Bronchial epithelial cell (primary cell): ENCODE data around the gene JAZF1. TPM values are rescaled to one million over a fixed set of nuclear protein-coding genes. Genes with fewer than 3 reads are reported as not detected.

Source experiments
- DNase-seq: peaks from one replicate; pipeline ENCODE4 v3.0.0-alpha.2; 2010; ENCODE audit warnings: low read depth
- FAIRE-seq: peaks from 2 replicates; lab custom pipeline; 2011; peaks lifted over from hg19 to GRCh38; lab: Jason Lieb, UNC
- H3K27me3 ChIP-seq: 2 replicates; pipeline ENCODE4 v1.5.1; 2011; ENCODE audit warnings: low read length; ENCODE audit not compliant: control insufficient read depth, insufficient read depth
- H3K36me3 ChIP-seq: 2 replicates; pipeline ENCODE4 v1.5.1; 2011; ENCODE audit warnings: low read length; ENCODE audit not compliant: control insufficient read depth, insufficient read depth
- H3K4me3 ChIP-seq: 2 replicates; pipeline ENCODE4 v1.5.1; 2011; ENCODE audit warnings: mild to moderate bottlenecking, low read depth, low read length, control low read depth
- total RNA-seq: library from RNA; depleted of rRNA; stranded (reverse); fragments of >200 nt; gene quantifications from 2 replicates; pipeline ENCODE4 v1.2.1, GENCODE V29; 2014
- TF ChIP-seq, protein P1 (sequence below): IDR thresholded peaks from 2 replicates; pipeline ENCODE4 v1.5.1; 2011; ENCODE audit warnings: mild to moderate bottlenecking, moderate library complexity, low read length, control low read depth, inconsistent platforms; ENCODE audit not compliant: insufficient read depth, severe bottlenecking

JAZF1 gene
- total RNA-seq, 1 donor from 2014 or later, result 1.1 TPM

DNA sequence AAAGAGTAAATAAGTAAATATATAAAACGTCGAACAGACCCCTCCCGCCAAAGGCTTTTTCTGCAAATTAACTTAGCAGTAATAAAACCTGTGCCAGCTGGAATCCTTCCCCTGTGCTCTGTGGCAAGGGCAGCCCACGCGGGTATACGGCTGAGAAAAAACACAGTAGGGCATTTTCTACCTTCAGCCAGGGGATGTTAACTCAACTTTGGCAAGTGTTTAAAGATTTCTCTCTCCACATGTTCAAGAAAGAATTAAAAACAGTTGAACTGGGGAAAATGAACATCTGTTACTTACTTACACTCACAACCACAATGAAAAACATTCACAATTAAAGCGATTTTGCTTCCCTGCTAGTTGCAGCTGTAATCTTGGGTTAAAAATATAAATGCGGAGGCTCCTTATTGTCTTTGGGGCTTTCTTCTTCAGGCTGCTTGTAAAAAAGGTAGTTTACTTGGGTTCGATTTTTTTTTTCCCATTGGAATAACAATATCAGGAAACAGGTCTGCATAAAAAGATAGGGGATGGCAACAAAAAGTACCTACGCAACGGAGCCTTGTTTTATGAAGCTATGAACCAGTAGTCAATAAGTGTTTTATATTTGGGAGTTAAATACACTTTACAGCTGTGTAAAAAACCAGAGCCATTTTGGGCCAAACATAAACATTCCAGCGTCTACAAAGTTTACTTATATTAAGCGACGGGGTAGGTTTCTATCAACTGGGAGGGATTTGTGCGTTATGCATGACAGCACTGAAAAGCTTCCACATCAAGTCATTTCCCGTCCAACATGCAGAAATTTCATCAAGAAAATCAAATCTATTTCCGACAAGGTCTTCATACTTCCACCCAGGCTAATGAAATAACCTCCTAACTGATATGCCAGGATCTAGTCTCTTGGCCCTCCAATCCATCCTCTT lies 308.0 kb downstream of the JAZF1 start:
- H3K36me3 ChIP-seq, result no peaks in the 10 kb centered on the region
- no peak for FAIRE-seq
- DNase-seq, result no peak
- H3K27me3 ChIP-seq, result no peaks in the 10 kb centered on the region
- H3K4me3 ChIP-seq, result no peak overlapping the region
- TF ChIP-seq, protein P1, sequence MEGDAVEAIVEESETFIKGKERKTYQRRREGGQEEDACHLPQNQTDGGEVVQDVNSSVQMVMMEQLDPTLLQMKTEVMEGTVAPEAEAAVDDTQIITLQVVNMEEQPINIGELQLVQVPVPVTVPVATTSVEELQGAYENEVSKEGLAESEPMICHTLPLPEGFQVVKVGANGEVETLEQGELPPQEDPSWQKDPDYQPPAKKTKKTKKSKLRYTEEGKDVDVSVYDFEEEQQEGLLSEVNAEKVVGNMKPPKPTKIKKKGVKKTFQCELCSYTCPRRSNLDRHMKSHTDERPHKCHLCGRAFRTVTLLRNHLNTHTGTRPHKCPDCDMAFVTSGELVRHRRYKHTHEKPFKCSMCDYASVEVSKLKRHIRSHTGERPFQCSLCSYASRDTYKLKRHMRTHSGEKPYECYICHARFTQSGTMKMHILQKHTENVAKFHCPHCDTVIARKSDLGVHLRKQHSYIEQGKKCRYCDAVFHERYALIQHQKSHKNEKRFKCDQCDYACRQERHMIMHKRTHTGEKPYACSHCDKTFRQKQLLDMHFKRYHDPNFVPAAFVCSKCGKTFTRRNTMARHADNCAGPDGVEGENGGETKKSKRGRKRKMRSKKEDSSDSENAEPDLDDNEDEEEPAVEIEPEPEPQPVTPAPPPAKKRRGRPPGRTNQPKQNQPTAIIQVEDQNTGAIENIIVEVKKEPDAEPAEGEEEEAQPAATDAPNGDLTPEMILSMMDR, result no peak

DNA sequence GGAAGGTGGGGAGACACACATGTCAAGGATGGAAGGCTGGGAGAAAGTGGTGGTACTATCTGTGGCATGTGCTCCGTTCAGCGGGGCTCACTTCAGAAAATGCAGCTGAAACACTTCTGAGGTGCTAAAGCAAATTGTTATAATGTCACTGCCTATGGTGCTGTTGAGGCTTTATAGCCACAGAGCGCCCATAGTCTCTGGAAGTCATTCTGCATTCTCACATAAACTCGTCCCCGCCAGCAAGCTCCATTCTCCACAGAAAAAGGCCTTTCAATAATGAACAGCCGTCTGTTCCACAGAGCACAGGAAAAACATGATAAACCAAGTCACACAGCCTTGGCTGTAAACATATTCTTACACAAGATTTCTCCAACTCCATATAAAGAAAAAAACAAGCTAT lies 308.7 kb downstream of the JAZF1 start:
- FAIRE-seq, result peak; percentile 23
- H3K36me3 ChIP-seq, result no peaks in the 10 kb centered on the region
- no peak overlapping the region for H3K4me3 ChIP-seq
- no peak for DNase-seq
- TF ChIP-seq, protein P1, result no peak
- no peaks in the 10 kb centered on the region for H3K27me3 ChIP-seq

DNA sequence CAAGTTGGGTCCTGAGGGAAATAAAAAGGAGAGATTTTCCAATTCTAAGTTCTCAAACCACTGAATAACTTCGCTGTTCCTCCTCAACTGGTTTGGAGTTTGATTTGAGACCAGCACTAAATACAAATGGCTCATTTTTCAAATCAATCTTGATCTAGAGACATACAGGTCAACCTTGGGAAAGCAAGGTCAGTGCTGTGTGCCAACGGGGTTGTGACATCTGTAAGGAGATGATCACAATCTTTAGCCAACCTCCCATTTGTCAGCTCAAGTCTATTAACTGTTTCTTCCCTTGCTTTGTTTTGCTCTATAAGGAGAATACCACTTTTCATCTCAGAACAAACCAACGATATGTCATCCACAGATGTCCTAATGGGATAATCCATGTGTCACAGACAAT lies 309.5 kb downstream of the JAZF1 start:
- no peaks in the 10 kb centered on the region for H3K36me3 ChIP-seq
- TF ChIP-seq, protein P1, result no peak
- H3K4me3 ChIP-seq, result no peak overlapping the region
- DNase-seq (no peak), FAIRE-seq (no peak)
- no peaks in the 10 kb centered on the region for H3K27me3 ChIP-seq

DNA sequence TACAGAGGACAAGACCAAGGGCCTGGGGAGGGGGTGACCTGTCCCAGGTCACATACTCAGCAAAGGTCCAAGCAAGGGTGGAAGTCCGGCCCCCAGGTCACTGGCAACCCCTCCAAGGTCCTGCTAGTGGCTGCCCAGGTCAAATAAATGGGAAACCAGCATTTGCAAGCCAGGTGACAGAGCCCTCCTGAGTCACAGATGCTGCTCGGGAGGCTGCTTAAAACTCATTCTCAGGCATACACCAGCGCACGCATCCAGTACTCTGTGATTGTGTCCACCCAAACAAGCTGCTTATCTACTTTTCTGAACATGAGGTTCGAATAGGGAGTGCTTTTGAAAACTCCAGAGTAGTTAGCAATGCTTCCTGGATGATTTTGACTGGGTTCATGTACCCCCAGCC lies 310.0 kb downstream of the JAZF1 start:
- H3K36me3 ChIP-seq, result no peaks in the 10 kb centered on the region
- DNase-seq (no peak), FAIRE-seq (no peak)
- no peaks in the 10 kb centered on the region for H3K27me3 ChIP-seq
- TF ChIP-seq, protein P1, result no peak
- H3K4me3 ChIP-seq, result no peak overlapping the region

DNA sequence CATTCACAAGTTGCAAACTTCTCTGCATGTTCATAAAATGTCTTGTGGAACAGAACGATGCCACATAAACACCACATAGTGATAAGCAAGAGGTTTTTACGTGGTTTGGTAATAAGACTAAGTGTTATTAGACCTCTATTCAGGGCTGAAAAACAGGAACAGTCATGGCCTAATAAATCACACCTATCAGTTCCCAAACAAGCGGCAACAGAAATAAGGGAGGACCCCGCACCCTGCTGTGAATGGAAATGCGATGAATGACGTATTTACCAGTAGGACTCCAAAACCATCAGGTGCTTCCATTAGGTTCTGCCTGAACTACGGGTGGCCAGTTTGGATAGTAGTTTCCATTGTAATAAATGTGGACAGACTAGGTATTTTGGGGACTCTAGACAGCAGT lies 311.5 kb downstream of the JAZF1 start:
- Histone ChIP-seq H3K36me3 (no peaks in the 10 kb centered on the region), H3K27me3 (no peaks in the 10 kb centered on the region), H3K4me3 (no peak overlapping the region)
- FAIRE-seq (no peak), DNase-seq (no peak)
- TF ChIP-seq, protein P1, result no peak
